ENCODE measurements around the gene B4GALNT2. TPM values are rescaled to one million over a fixed set of nuclear protein-coding genes. Genes with fewer than 3 reads are reported as not detected.

The B4GALNT2 gene
- total and polyA plus RNA-seq, 2 of the 8 experiments (the other 6 are each of a cell fraction or from before 2014, with no cell fraction given), result not detected

- no peak overlapping the region for H3K56ac ChIP-seq (replicated peaks; ENCODE audit: insufficient read length, low read depth, low read length)
- no peak overlapping the region for H4K8ac ChIP-seq (ENCODE audit: extremely low read depth, insufficient read depth, low read length)
- H3K4me3 ChIP-seq (ENCODE audit: extremely low read depth in 1 of 4, insufficient read depth in 2 of 4, low read depth in 3 of 4, low read length in 4 of 4), result no peak overlapping the region
- no peak overlapping the region for H4K5ac ChIP-seq (ENCODE audit: insufficient read length, low read depth, low read length)
- H4K91ac ChIP-seq (replicated peaks; ENCODE audit: insufficient read length, low read length), result no peak overlapping the region
- H3K27ac ChIP-seq (ENCODE audit: low read depth, low read length), result no peak overlapping the region
- H3K18ac ChIP-seq (ENCODE audit: extremely low read depth, low read length), result no peak overlapping the region
- no peak overlapping the region for H2AFZ ChIP-seq (ENCODE audit: low read length)
- no peak overlapping the region for H3K9ac ChIP-seq (replicated peaks in 1 of 4; ENCODE audit: extremely low read depth in 1 of 4, low read depth in 3 of 4, low read length in 3 of 4)
- peaks cover 0 to 8% (median 6%) of the 10 kb centered on the region in 4 experiments; a peak in 3 of 7 replicates for H3K4me1 ChIP-seq (replicated peaks in 1 of 4; ENCODE audit: control insufficient read depth in 3 of 4, insufficient read depth in 4 of 4, low read length in 3 of 4)
- H2BK12ac ChIP-seq (ENCODE audit: low read depth, low read length), result peak overlapping the region; percentile 81; the same call in 1 of the 2 replicates
- H2BK120ac ChIP-seq (replicated peaks; ENCODE audit: low read depth, low read length), result no peak overlapping the region
- H2BK20ac ChIP-seq (ENCODE audit: low read length), result peak overlapping the region; percentile 61; the same call in 1 of the 2 replicates
- H3K27me3 ChIP-seq (replicated peaks in 1 of 4; ENCODE audit: control insufficient read depth in 3 of 4, extremely low read depth in 1 of 4, insufficient read depth in 3 of 4, low read length in 3 of 4), result peaks cover 22 to 71% (median 58%) of the 10 kb centered on the region in 4 experiments
- H2BK5ac ChIP-seq (ENCODE audit: low read depth, low read length), result no peak overlapping the region
- no peaks in the 10 kb centered on the region for H3K9me3 ChIP-seq (ENCODE audit: insufficient read depth in 2 of 2, low read depth in 1 of 2, low read length in 1 of 2)
- H3K23me2 ChIP-seq (ENCODE audit: low read depth, low read length), result peaks cover 24% of the 10 kb centered on the region; the same call in 1 of the 2 replicates
- H2AK5ac ChIP-seq (ENCODE audit: low read depth, low read length), result 0 out of 2 replicates have a peak overlapping the region, but pooled peaks have one; percentile 75
- ChIA-PET POLR2A (ENCODE audit: partially characterized antibody) (interaction anchor here (1.5 to 2.6 kb wide), 3 partner anchors 14 to 33 kb away, joined by 3 to 13 read pairs (median 7); no protein-coding TSS in a partner anchor), CTCF (ENCODE audit: partially characterized antibody) (interaction anchor here (0.6 to 6.5 kb wide), 11 partner anchors 7 to 331 kb away, joined by 3 to 43 read pairs (median 5); no protein-coding TSS in a partner anchor)
- H3K4me2 ChIP-seq (ENCODE audit: insufficient read depth in 1 of 2, low read depth in 2 of 2, low read length in 2 of 2), result no peak overlapping the region; a peak in 1 of 4 replicates
- H3K36me3 ChIP-seq (ENCODE audit: control insufficient read depth in 2 of 4, insufficient read depth in 4 of 4, low read length in 3 of 4), result no peaks in the 10 kb centered on the region
- no peak overlapping the region for H3K4ac ChIP-seq (replicated peaks; ENCODE audit: insufficient read length, low read depth, low read length)
- WGBS, 2 experiments (ENCODE audit: extremely low coverage in 1 of 2, insufficient coverage in 1 of 2, insufficient read length in 1 of 2, insufficient replicate concordance in 2 of 2, low coverage in 1 of 2, low lambda C conversion rate in 2 of 2, missing lambda C conversion rate in 1 of 2), result 86% methylated on average over 8 of the region's 8 CpGs; no CpG with 5 or more reads in 1 of the 2 experiments
- H3K14ac ChIP-seq (ENCODE audit: insufficient read length), result no peak overlapping the region
- H4K20me1 ChIP-seq (replicated peaks in 1 of 2; ENCODE audit: control insufficient read depth in 1 of 2, insufficient read depth in 2 of 2, low read length in 2 of 2), result peaks cover 0 to 3% of the 10 kb centered on the region in 2 experiments
- no peaks in the 10 kb centered on the region for H3K79me2 ChIP-seq (ENCODE audit: control insufficient read depth in 1 of 2, insufficient read depth in 2 of 2, low read length in 2 of 2)
- H3K23ac ChIP-seq (ENCODE audit: insufficient read length), result no peak overlapping the region
- no peak for FAIRE-seq
- DNase-seq (ENCODE audit: low read depth in 1 of 2, low spot score in 2 of 2), result no peak
- no peaks in the 10 kb centered on the region for H3K79me1 ChIP-seq (ENCODE audit: low read depth, low read length)
- peak overlapping the region; percentile 97 for H2BK15ac ChIP-seq (ENCODE audit: low read length)
- TF ChIP-seq SIRT6 (IDR thresholded peaks at IDR 0.05; ENCODE audit: low read length) (no peak), GABPA (IDR thresholded peaks at IDR 0.05; ENCODE audit: borderline replicate concordance, insufficient read depth, low read length) (no peak), E2F6 (IDR thresholded peaks at IDR 0.05) (no peak), RXRA (IDR thresholded peaks at IDR 0.05; ENCODE audit: insufficient read depth, low read depth, low read length) (no peak), POLR2A (IDR thresholded peaks at IDR 0.05; ENCODE audit: control extremely low read depth in 1 of 2, low read depth in 2 of 2, low read length in 2 of 2) (no peak), CBX5 (IDR thresholded peaks at IDR 0.05; ENCODE audit: low read depth, low read length) (no peak), TCF12 (IDR thresholded peaks at IDR 0.05; ENCODE audit: low read depth, low read length) (no peak), RBBP5 (IDR thresholded peaks at IDR 0.05; ENCODE audit: borderline replicate concordance, low read depth, low read length) (no peak), FOSL1 (IDR thresholded peaks at IDR 0.05; ENCODE audit: insufficient read depth, low read depth, low read length) (no peak), GTF2F1 (IDR thresholded peaks at IDR 0.05; ENCODE audit: borderline replicate concordance, low read depth, low read length) (no peak)
These were observed 93.1 kb downstream of the B4GALNT2 start for GRCh38 chr17:49225554-49226236.
